Activated CD8-positive, alpha-beta memory T cell treated with anti-CD3 and anti-CD28 coated beads for 4 hours (primary cell): ENCODE data around the gene PTPRN2.

ENCODE experiments used
- DNase-seq, 2 donors: peaks; one replicate each; pipeline ENCODE4 v3.0.0-alpha.2; 2020; ENCODE audit warnings: low read depth in 2 of 2

The PTPRN2 gene

GRCh38 chr7:157628456-157628855 lies 959.2 kb downstream of the PTPRN2 start:
- no peak for DNase-seq

- no peak for DNase-seq
Observed at GRCh38 chr7:157627646-157628045, 960.0 kb downstream of the PTPRN2 start.

- no peak for DNase-seq
Observed at GRCh38 chr7:157627033-157627432, 960.6 kb downstream of the PTPRN2 start.

- DNase-seq: no peak
Observed at GRCh38 chr7:157625973-157626742, 961.5 kb downstream of the PTPRN2 start.

- no peak for DNase-seq
Observed at GRCh38 chr7:157623556-157623955, 964.1 kb downstream of the PTPRN2 start.

GRCh38 chr7:157622408-157623205 lies 965.0 kb downstream of the PTPRN2 start:
- no peak for DNase-seq

GRCh38 chr7:157622000-157622399 lies 965.6 kb downstream of the PTPRN2 start:
- no peak for DNase-seq

- no peak for DNase-seq
Observed at GRCh38 chr7:157621131-157621681, 966.4 kb downstream of the PTPRN2 start.

- DNase-seq: no peak
Observed at GRCh38 chr7:157620616-157621015, 967.0 kb downstream of the PTPRN2 start.

GRCh38 chr7:157619753-157620525 lies 967.7 kb downstream of the PTPRN2 start:
- no peak for DNase-seq

- no peak for DNase-seq
Observed at GRCh38 chr7:157618823-157619606, 968.6 kb downstream of the PTPRN2 start.

GRCh38 chr7:157618091-157618726 lies 969.4 kb downstream of the PTPRN2 start:
- no peak for DNase-seq

GRCh38 chr7:157617401-157617800 lies 970.2 kb downstream of the PTPRN2 start:
- DNase-seq: no peak

- DNase-seq: no peak
Observed at GRCh38 chr7:157616931-157617330, 970.7 kb downstream of the PTPRN2 start.

GRCh38 chr7:157616426-157616825 lies 971.2 kb downstream of the PTPRN2 start:
- DNase-seq: no peak

- no peak for DNase-seq
Observed at GRCh38 chr7:157615852-157616251, 971.8 kb downstream of the PTPRN2 start.

- no peak for DNase-seq
Observed at GRCh38 chr7:157615101-157615817, 972.4 kb downstream of the PTPRN2 start.

- no peak for DNase-seq
Observed at GRCh38 chr7:157614457-157615020, 973.1 kb downstream of the PTPRN2 start.

GRCh38 chr7:157613575-157614322 lies 973.9 kb downstream of the PTPRN2 start:
- DNase-seq: no peak
